Measurements from ENCODE around the gene NDOR1.

- no peak for TF ChIP-seq CTCF (IDR thresholded peaks at IDR 0.05)
- TF ChIP-seq POLR2A (IDR thresholded peaks at IDR 0.05; ENCODE audit: low read length), result no peak
- no peak for TF ChIP-seq MAX (IDR thresholded peaks at IDR 0.05)
- no peak for TF ChIP-seq RNF2 (IDR thresholded peaks at IDR 0.05; ENCODE audit: borderline replicate concordance, low read depth)
- no peak for TF ChIP-seq MYC (IDR thresholded peaks at IDR 0.05; ENCODE audit: borderline replicate concordance, low read length)
- no peak for TF ChIP-seq RFX5 (IDR thresholded peaks at IDR 0.05)
- no peak for TF ChIP-seq FOSB (CRISPR knock-in tag; IDR thresholded peaks at IDR 0.05)
- TF ChIP-seq, protein P1, sequence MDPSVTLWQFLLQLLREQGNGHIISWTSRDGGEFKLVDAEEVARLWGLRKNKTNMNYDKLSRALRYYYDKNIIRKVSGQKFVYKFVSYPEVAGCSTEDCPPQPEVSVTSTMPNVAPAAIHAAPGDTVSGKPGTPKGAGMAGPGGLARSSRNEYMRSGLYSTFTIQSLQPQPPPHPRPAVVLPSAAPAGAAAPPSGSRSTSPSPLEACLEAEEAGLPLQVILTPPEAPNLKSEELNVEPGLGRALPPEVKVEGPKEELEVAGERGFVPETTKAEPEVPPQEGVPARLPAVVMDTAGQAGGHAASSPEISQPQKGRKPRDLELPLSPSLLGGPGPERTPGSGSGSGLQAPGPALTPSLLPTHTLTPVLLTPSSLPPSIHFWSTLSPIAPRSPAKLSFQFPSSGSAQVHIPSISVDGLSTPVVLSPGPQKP (IDR thresholded peaks at IDR 0.05; ENCODE audit: low read depth, low read length), result no peak
These were observed 23.7 kb downstream of the NDOR1 start for GRCh38 chr9:137228968-137229896.
